Skeletal muscle tissue (tissue), 4 donors: ENCODE measurements around the gene SLC38A5. TPM values are rescaled to one million over a fixed set of nuclear protein-coding genes. Genes with fewer than 3 reads are reported as not detected.

ENCODE experiments used
- H3K27ac ChIP-seq: one replicate; pipeline ENCODE4 v1.7.0; 2013; ENCODE audit warnings: mild to moderate bottlenecking, low read depth, low read length, inconsistent platforms
- H3K27me3 ChIP-seq, 3 donors: one replicate each; pipeline ENCODE4 v1.7.0; 2013; ENCODE audit warnings: low read length in 3 of 3; ENCODE audit not compliant: control insufficient read depth in 3 of 3, insufficient read depth in 3 of 3
- H3K36me3 ChIP-seq, 3 donors: one replicate each; pipeline ENCODE4 v1.7.0; 2013; ENCODE audit warnings: low read length in 3 of 3; ENCODE audit not compliant: control insufficient read depth in 3 of 3, insufficient read depth in 3 of 3
- H3K4me1 ChIP-seq, 3 donors: one replicate each; pipeline ENCODE4 v1.7.0; 2013; ENCODE audit warnings: low read length in 3 of 3, mild to moderate bottlenecking in 3 of 3; ENCODE audit not compliant: control insufficient read depth in 3 of 3, insufficient read depth in 3 of 3
- H3K4me3 ChIP-seq, 3 donors: one replicate each; pipeline ENCODE4 v1.7.0; 2013; ENCODE audit warnings: low read length in 3 of 3
- H3K9ac ChIP-seq, 3 donors: one replicate each; pipeline ENCODE4 v1.7.0; 2013; ENCODE audit warnings: low read length in 3 of 3, mild to moderate bottlenecking in 3 of 3, moderate library complexity in 2 of 3, low read depth in 1 of 3
- H3K9me3 ChIP-seq, 3 donors: one replicate each; pipeline ENCODE4 v1.7.0; 2013; ENCODE audit warnings: low read length in 3 of 3; ENCODE audit not compliant: control insufficient read depth in 3 of 3
- total RNA-seq: library from RNA; depleted of rRNA; stranded (reverse); fragments of >200 nt; gene quantifications from one replicate; pipeline ENCODE4 v1.2.3, GENCODE V29; 2014
- donor health status: Osteomylitis.

The SLC38A5 gene
- total RNA-seq, 1 donor from 2014 or later = 6.3 TPM

- Histone ChIP-seq H3K36me3 (peaks cover 0 to 9% (median 5%) of the 10 kb centered on the region in 3 donors), H3K27ac (no peak overlapping the region), H3K9ac (no peak overlapping the region), H3K4me1 (peaks cover 6 to 16% (median 6%) of the 10 kb centered on the region in 3 donors), H3K27me3 (no peaks in the 10 kb centered on the region), H3K4me3 (no peak overlapping the region), H3K9me3 (no peaks in the 10 kb centered on the region)
Observed at GRCh38 chrX:48511560-48511959, 41.5 kb upstream of the SLC38A5 start.

- H3K9ac ChIP-seq = peak overlapping the region; percentile 76 to 85 (median 84)
Observed at GRCh38 chrX:48509619-48510018, 39.6 kb upstream of the SLC38A5 start.

DNA sequence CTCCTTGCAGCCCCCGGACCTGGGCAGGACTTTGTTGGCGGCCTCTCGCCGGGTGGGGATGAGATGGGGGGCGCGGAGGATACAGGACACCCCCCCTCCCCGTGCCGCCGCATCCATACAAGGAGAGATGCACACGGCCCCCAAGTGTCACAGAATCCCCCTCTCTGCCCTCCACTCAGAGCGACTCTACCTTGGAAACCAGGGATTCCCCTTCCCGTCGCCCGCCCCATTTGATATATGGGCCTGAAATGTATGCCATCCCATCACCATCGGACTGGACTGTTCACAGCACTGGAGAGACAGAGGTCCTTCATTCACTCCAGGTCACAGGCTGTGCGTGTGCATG, 39.2 kb upstream of the SLC38A5 start:
- Histone ChIP-seq H3K36me3 (peaks cover 0 to 5% (median 0%) of the 10 kb centered on the region in 3 donors), H3K27me3 (no peaks in the 10 kb centered on the region), H3K27ac (peak overlapping the region; percentile 76), H3K4me3 (peak overlapping the region; percentile 70 to 82 (median 76)), H3K9ac (peak overlapping the region; percentile 76 to 85 (median 84)), H3K9me3 (no peaks in the 10 kb centered on the region), H3K4me1 (peaks cover 6 to 16% (median 6%) of the 10 kb centered on the region in 3 donors)

More at GRCh38 chrX:48509619-48510018, 39.6 kb upstream of the SLC38A5 start:
- no peaks in the 10 kb centered on the region for H3K9me3 ChIP-seq
- no peak overlapping the region for H3K27ac ChIP-seq
- peaks cover 6 to 16% (median 6%) of the 10 kb centered on the region in 3 donors for H3K4me1 ChIP-seq
- no peaks in the 10 kb centered on the region for H3K27me3 ChIP-seq
- H3K36me3 ChIP-seq = peaks cover 0 to 5% (median 0%) of the 10 kb centered on the region in 3 donors
- peak overlapping the region; percentile 70 to 82 (median 76) for H3K4me3 ChIP-seq

GRCh38 chrX:48508400-48509244, 38.6 kb upstream of the SLC38A5 start, which contains the start of gene PORCN:
Gene PORCN, plus strand, starts transcription at chrX:48508992. Its CDS starts 829 bp downstream, at chrX:48509821.
- Histone ChIP-seq H3K9me3 (no peaks in the 10 kb centered on the region), H3K4me1 (peaks cover 6 to 16% (median 6%) of the 10 kb centered on the region in 3 donors), H3K9ac (peak within 1 kb of the TSS; percentile 76 to 85 (median 84)), H3K36me3 (peaks cover 0 to 5% (median 0%) of the 10 kb centered on the region in 3 donors), H3K4me3 (peak within 1 kb of the TSS; percentile 70 to 86 (median 82)), H3K27ac (peak within 1 kb of the TSS; percentile 76), H3K27me3 (no peaks in the 10 kb centered on the region)

DNA sequence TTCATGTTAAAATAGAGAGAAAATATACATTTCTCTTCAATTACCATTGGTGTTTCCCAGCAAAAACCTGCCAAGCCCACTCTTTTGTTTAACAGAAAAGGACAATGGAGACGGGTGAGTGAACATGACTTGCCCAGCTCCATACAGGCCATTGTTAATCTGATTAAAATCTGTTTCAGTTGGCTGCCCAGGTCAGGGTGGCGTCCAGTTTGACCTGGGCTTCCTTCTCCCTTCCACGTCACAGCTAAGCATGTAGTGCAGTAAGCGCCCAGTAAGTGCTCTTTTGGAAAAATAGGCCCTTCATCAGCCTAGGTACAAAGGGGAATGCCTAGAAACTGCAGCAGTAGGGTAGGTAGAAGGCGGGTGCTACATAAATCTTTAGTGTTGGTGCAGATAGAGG, 37.2 kb upstream of the SLC38A5 start:
- Histone ChIP-seq H3K27ac (no peak overlapping the region), H3K27me3 (no peaks in the 10 kb centered on the region), H3K4me3 (no peak overlapping the region), H3K9ac (no peak overlapping the region), H3K36me3 (peaks cover 0 to 3% (median 0%) of the 10 kb centered on the region in 3 donors), H3K9me3 (no peaks in the 10 kb centered on the region), H3K4me1 (peaks cover 6 to 16% (median 6%) of the 10 kb centered on the region in 3 donors)

- no peak overlapping the region for H3K9ac ChIP-seq
- H3K9me3 ChIP-seq = no peaks in the 10 kb centered on the region
- no peak overlapping the region for H3K27ac ChIP-seq
- no peaks in the 10 kb centered on the region for H3K36me3 ChIP-seq
- H3K27me3 ChIP-seq = no peaks in the 10 kb centered on the region
- H3K4me3 ChIP-seq = no peak overlapping the region
- H3K4me1 ChIP-seq = peaks cover 6 to 16% (median 6%) of the 10 kb centered on the region in 3 donors
Observed at GRCh38 chrX:48505481-48505880, 35.4 kb upstream of the SLC38A5 start.

- H3K27ac ChIP-seq = no peak overlapping the region
- H3K9me3 ChIP-seq = no peaks in the 10 kb centered on the region
- H3K4me3 ChIP-seq = no peak overlapping the region
- no peaks in the 10 kb centered on the region for H3K36me3 ChIP-seq
- no peak overlapping the region for H3K9ac ChIP-seq
- no peaks in the 10 kb centered on the region for H3K27me3 ChIP-seq
- peaks cover 0 to 7% (median 0%) of the 10 kb centered on the region in 3 donors for H3K4me1 ChIP-seq
Observed at GRCh38 chrX:48504261-48504660, 34.2 kb upstream of the SLC38A5 start.

GRCh38 chrX:48498374-48498809, 28.3 kb upstream of the SLC38A5 start:
- no peak overlapping the region for H3K4me3 ChIP-seq
- no peak overlapping the region for H3K9ac ChIP-seq
- no peaks in the 10 kb centered on the region for H3K4me1 ChIP-seq
- H3K27me3 ChIP-seq = no peaks in the 10 kb centered on the region
- no peak overlapping the region for H3K27ac ChIP-seq
- H3K9me3 ChIP-seq = no peaks in the 10 kb centered on the region
- H3K36me3 ChIP-seq = no peaks in the 10 kb centered on the region

DNA sequence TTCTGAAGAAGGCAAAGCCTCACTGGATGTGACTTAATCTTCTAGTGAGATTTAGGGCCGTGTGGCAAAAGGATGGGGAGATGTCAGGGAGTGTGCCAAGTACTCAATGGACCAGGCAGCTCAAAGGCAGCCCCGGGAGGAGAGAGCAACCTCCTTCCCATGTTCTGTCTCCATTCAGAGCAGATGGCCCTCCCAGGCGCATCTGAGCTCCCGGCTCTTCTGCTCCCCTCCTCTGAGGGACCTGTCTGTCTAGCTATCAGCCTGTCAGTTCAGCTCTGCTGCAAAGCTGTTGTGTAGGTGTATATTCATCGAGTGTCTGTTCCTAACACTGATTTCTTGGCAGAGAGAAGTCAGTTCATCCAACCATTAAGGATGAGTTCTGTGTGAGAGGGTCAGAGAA, 27.8 kb upstream of the SLC38A5 start:
- Histone ChIP-seq H3K9me3 (no peaks in the 10 kb centered on the region), H3K36me3 (no peaks in the 10 kb centered on the region), H3K4me1 (no peaks in the 10 kb centered on the region), H3K27ac (no peak overlapping the region), H3K4me3 (no peak overlapping the region), H3K27me3 (no peaks in the 10 kb centered on the region), H3K9ac (no peak overlapping the region)

- no peaks in the 10 kb centered on the region for H3K9me3 ChIP-seq
- no peak overlapping the region for H3K27ac ChIP-seq
- no peaks in the 10 kb centered on the region for H3K4me1 ChIP-seq
- H3K9ac ChIP-seq = no peak overlapping the region
- H3K36me3 ChIP-seq = no peaks in the 10 kb centered on the region
- no peak overlapping the region for H3K4me3 ChIP-seq
- H3K27me3 ChIP-seq = no peaks in the 10 kb centered on the region
Observed at GRCh38 chrX:48496660-48497059, 26.6 kb upstream of the SLC38A5 start.
